ENCODE results near the gene ITPRIP. TPM values are rescaled to one million over a fixed set of nuclear protein-coding genes. Genes with fewer than 3 reads are reported as not detected.

Gene ITPRIP
- total and polyA plus RNA-seq, 2 donors (not counting 1 experiment from before 2014, with no cell fraction given) = 6.8 to 18.8 TPM

GRCh38 chr10:104322416-104322782 is 15.9 kb downstream of the ITPRIP start:
- Histone ChIP-seq H2AFZ (ENCODE audit: low read length) (no peak overlapping the region), H4K20me1 (ENCODE audit: control insufficient read depth, extremely low read depth, insufficient read depth, low read length) (no peaks in the 10 kb centered on the region), H3K27ac (ENCODE audit: insufficient read depth, low read length) (no peak overlapping the region), H3K9me3 (ENCODE audit: control insufficient read depth, insufficient read depth, low read depth, low read length) (no peaks in the 10 kb centered on the region), H3K9ac (ENCODE audit: insufficient read depth, low read length) (no peak overlapping the region), H3K79me2 (ENCODE audit: control insufficient read depth, insufficient read depth, low read length) (peaks cover 100% of the 10 kb centered on the region), H3K4me1 (ENCODE audit: control insufficient read depth, extremely low read depth, insufficient read depth, low read length) (peaks cover 45% of the 10 kb centered on the region), H3K36me3 (ENCODE audit: control insufficient read depth, insufficient read depth, low read length) (peaks cover 6% of the 10 kb centered on the region), H3K4me3 (replicated peaks in 1 of 4; ENCODE audit: control extremely low read depth in 1 of 4, insufficient read depth in 1 of 4, low read depth in 3 of 4, low read length in 4 of 4) (no peak overlapping the region), H3K27me3 (ENCODE audit: control insufficient read depth, insufficient read depth, low read length) (no peaks in the 10 kb centered on the region), H3K4me2 (ENCODE audit: extremely low read depth, insufficient read depth, low read length) (no peak overlapping the region)
- DNase-seq (ENCODE audit: low read depth in 2 of 2) = no peak
- TF ChIP-seq CTCF (conservative IDR thresholded peaks at IDR 0.05 in 1 of 2, IDR thresholded peaks at IDR 0.05 in 1 of 2; ENCODE audit: low read depth in 1 of 2, low read length in 2 of 2) = no peak
- TF ChIP-seq EZH2 (IDR thresholded peaks at IDR 0.05; ENCODE audit: low read length, missing control alignments) = no peak

GRCh38 chr10:104321725-104322415 is 16.4 kb downstream of the ITPRIP start:
- Histone ChIP-seq H3K9ac (ENCODE audit: insufficient read depth, low read length) (no peak overlapping the region), H3K27me3 (ENCODE audit: control insufficient read depth, insufficient read depth, low read length) (no peaks in the 10 kb centered on the region), H3K79me2 (ENCODE audit: control insufficient read depth, insufficient read depth, low read length) (peaks cover 97% of the 10 kb centered on the region), H3K4me2 (ENCODE audit: extremely low read depth, insufficient read depth, low read length) (peak overlapping the region; percentile 26), H2AFZ (ENCODE audit: low read length) (no peak overlapping the region), H4K20me1 (ENCODE audit: control insufficient read depth, extremely low read depth, insufficient read depth, low read length) (no peaks in the 10 kb centered on the region), H3K4me3 (replicated peaks in 1 of 4; ENCODE audit: control extremely low read depth in 1 of 4, insufficient read depth in 1 of 4, low read depth in 3 of 4, low read length in 4 of 4) (no peak overlapping the region), H3K27ac (ENCODE audit: insufficient read depth, low read length) (no peak overlapping the region), H3K4me1 (ENCODE audit: control insufficient read depth, extremely low read depth, insufficient read depth, low read length) (peaks cover 46% of the 10 kb centered on the region), H3K9me3 (ENCODE audit: control insufficient read depth, insufficient read depth, low read depth, low read length) (no peaks in the 10 kb centered on the region), H3K36me3 (ENCODE audit: control insufficient read depth, insufficient read depth, low read length) (peaks cover 6% of the 10 kb centered on the region)
- TF ChIP-seq EZH2 (IDR thresholded peaks at IDR 0.05; ENCODE audit: low read length, missing control alignments) (no peak), CTCF (conservative IDR thresholded peaks at IDR 0.05 in 1 of 2, IDR thresholded peaks at IDR 0.05 in 1 of 2; ENCODE audit: low read depth in 1 of 2, low read length in 2 of 2) (no peak)
- DNase-seq (ENCODE audit: low read depth in 2 of 2) = peak in 1 of 2 donors; percentile 59

GRCh38 chr10:104321226-104321625 is 17.0 kb downstream of the ITPRIP start:
- no peak overlapping the region for H2AFZ ChIP-seq (ENCODE audit: low read length)
- DNase-seq (ENCODE audit: low read depth in 2 of 2) = no peak
- no peak overlapping the region for H3K4me3 ChIP-seq (replicated peaks in 1 of 4; ENCODE audit: control extremely low read depth in 1 of 4, insufficient read depth in 1 of 4, low read depth in 3 of 4, low read length in 4 of 4)
- no peak overlapping the region for H3K27ac ChIP-seq (ENCODE audit: insufficient read depth, low read length)
- H3K4me1 ChIP-seq (ENCODE audit: control insufficient read depth, extremely low read depth, insufficient read depth, low read length) = peaks cover 43% of the 10 kb centered on the region
- no peaks in the 10 kb centered on the region for H3K9me3 ChIP-seq (ENCODE audit: control insufficient read depth, insufficient read depth, low read depth, low read length)
- H3K27me3 ChIP-seq (ENCODE audit: control insufficient read depth, insufficient read depth, low read length) = no peaks in the 10 kb centered on the region
- H3K79me2 ChIP-seq (ENCODE audit: control insufficient read depth, insufficient read depth, low read length) = peaks cover 97% of the 10 kb centered on the region
- no peak overlapping the region for H3K4me2 ChIP-seq (ENCODE audit: extremely low read depth, insufficient read depth, low read length)
- H4K20me1 ChIP-seq (ENCODE audit: control insufficient read depth, extremely low read depth, insufficient read depth, low read length) = no peaks in the 10 kb centered on the region
- no peak overlapping the region for H3K9ac ChIP-seq (ENCODE audit: insufficient read depth, low read length)
- H3K36me3 ChIP-seq (ENCODE audit: control insufficient read depth, insufficient read depth, low read length) = peaks cover 6% of the 10 kb centered on the region
- TF ChIP-seq EZH2 (IDR thresholded peaks at IDR 0.05; ENCODE audit: low read length, missing control alignments) = no peak
- TF ChIP-seq CTCF (conservative IDR thresholded peaks at IDR 0.05 in 1 of 2, IDR thresholded peaks at IDR 0.05 in 1 of 2; ENCODE audit: low read depth in 1 of 2, low read length in 2 of 2) = no peak

All from fibroblast of lung (primary cell).